Stimulated activated CD8-positive, alpha-beta memory T cell treated with anti-CD3 and anti-CD28 coated beads, Interleukin-12 subunit alpha, Interleukin-12 subunit beta, amount 100 ng/mL, for 1 hour (primary cell): ENCODE measurements around the gene ATG16L2.

ENCODE experiments used
- DNase-seq: peaks from one replicate; pipeline ENCODE4 v3.0.0-alpha.2; 2020; ENCODE audit warnings: low read depth

Gene ATG16L2, protein sequence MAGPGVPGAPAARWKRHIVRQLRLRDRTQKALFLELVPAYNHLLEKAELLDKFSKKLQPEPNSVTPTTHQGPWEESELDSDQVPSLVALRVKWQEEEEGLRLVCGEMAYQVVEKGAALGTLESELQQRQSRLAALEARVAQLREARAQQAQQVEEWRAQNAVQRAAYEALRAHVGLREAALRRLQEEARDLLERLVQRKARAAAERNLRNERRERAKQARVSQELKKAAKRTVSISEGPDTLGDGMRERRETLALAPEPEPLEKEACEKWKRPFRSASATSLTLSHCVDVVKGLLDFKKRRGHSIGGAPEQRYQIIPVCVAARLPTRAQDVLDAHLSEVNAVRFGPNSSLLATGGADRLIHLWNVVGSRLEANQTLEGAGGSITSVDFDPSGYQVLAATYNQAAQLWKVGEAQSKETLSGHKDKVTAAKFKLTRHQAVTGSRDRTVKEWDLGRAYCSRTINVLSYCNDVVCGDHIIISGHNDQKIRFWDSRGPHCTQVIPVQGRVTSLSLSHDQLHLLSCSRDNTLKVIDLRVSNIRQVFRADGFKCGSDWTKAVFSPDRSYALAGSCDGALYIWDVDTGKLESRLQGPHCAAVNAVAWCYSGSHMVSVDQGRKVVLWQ

DNA sequence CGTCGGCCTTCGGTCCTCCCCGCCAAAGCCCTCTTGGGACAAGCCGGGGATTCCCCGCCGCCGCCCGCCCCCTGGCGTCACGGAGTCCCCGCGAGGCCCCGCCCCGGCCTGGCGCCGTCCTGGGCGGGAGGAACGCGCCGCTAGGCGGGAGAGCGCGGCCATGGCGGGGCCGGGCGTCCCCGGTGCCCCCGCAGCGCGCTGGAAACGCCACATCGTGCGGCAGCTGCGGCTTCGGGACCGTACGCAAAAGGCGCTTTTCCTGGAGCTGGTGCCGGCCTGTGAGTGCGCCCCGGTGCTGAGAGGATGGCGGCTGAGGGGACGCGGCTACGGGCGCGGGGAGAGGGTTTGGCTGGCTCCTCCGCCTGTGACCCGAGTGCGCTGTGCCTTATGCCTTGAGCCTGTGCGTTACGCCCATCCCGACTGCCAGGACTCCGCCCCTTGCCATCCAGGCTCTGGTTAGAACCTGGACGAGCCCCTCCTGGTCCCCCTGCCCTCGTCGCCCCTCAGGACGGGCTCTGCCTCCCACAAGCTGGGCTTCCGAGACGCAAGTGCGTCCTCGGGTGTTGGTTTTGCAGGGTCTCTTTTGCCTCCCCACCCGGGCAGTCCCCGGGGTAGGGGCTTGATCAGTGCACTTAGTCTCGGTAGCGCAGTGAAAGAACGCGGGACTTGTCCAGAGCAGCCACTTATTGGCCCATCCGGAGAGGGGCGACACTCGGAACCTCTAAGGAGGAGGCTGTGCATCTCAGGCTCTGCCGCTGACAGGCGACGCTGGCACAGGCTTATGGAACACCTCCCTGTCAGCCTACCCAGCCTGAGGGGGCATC is at the start of gene ATG16L2:
ATG16L2 (plus strand) TSS at position 126 of the 824 bp plus-strand sequence; CDS start at position 161, 35 bp downstream.
- peak; percentile 79 for DNase-seq

DNA sequence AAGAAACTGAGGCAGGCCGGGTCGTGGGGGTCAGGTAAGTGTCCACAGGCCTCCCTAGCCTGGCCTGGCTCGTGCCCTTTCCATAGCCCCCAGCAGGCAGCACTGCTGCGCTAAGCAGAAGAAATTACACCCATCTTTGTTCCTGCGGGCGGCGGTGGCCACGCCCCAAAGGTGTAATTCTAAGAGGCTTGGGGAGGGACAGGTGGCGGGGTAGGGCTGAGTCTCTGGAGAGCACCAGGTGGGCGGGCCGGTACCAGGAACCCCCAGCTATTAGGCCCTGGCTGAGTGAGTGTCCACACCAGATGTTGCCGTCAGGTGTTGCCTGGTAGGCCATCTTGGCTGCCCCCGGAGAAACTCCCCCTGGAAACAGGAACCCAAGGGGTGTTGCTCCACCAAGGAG is 49.7 kb upstream of the ATG16L2 start:
- no peak for DNase-seq

DNA sequence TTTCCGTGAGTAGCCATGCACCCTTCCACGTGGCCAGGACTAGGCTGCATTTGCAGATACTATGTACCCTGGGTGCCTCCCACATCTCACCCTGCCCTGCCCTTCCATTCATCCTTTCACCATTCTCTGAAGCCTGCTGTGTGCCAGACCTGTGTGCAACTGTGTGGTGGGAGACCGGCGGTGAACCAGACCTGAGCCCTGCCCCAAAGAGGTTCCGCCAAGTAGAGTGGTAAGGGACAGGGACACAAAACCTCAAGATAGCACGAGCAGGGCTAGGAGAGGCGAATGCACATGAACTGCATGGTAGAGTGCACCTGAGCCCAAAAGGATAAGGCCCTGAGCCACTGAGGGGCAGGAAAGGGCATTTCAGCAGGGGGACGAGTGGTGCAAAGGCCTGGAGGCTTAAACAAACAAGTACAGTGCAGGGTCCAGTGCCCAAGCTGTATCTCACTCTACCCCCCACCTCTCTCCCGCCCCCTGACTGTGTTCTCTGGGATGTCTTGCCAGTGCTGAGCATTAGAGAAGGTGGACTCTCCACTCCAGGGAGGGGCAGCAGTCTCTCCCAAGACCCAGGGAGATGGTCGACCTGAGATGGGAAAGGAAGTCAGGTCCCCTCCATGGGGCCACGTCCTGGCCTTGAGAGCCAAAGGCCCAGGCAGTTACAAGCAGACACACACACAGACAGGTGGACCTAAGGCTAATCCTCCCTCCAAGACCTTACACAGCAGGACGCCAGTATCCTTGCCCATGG is 47.9 kb upstream of the ATG16L2 start:
- no peak for DNase-seq

DNA sequence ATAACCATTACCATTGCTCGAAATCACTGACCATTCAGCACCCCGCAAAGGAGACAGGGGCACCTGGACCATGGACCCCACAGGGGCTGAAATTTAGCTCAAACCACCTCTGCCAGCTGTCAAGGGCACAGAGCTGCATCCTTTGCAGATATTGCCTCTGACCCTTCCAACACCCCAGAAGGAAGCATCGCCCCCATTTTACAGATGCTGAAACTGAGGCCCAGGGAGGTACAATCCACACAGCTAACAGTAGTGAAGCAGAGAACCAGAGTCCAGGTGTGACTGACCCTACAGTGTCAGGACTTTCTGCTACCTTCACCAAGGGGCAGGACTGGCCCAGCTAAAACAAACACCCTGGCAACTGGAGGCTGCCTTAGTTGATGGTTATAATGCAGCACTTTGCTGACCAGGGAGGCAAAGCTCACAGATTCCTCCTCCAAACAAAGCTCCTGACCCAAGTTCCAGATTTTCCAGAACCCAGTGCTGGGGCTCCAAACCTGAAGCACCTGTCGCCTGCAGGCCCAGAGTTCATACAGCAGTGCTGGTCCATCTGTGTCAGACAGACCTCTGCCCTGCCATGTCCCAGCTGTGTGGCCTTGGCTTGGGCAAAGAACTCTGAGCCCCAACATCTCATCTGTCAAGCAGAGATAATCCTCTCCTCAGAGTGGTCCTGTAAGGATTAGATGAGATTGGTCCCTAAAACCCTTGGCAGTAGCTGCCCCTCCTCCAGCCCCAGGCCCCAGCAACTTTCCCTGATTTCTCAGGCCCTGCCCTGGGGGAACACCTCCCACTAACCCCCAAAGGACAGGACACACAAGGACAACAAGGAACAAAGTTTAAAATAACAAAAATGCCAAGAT is 46.8 kb upstream of the ATG16L2 start:
- DNase-seq, result no peak

DNA sequence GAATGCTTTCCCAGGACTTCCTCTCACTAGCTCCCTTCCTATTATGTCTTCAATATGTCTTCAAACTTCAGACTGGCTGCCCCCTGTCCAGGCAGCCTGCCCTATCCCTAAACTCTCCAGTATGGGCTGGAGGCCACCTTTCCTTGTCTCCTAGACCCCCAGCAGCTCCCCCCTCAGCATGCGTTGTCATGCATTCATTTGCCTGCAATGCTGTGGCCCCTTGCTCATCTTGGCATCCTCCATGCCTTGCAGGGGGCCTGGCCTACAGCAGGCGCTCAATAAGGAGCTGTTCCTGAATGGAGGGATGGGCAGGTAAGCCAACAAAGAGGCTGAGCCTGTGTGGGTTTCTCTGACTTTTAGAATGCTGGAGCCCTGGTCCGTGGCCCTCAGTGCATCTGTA is 45.6 kb upstream of the ATG16L2 start:
- no peak for DNase-seq

DNA sequence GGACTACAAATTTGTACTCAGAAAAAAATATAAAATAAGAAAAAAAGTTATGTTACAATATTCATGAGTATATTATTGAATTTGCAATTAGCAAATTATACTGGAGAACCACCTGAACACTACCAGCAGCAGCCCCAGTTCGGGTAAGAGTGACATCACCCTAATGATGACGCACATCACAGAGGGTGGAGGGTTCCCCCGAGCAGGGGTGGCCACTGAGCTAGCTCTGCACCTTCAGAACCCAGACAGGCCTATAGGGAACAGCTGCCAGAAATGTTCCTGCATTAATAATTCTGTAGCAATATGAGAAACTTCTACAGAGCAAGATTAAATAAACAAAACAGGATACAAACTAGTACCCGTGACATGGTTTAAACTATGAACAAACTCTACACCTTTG is 44.5 kb upstream of the ATG16L2 start:
- DNase-seq, result no peak

DNA sequence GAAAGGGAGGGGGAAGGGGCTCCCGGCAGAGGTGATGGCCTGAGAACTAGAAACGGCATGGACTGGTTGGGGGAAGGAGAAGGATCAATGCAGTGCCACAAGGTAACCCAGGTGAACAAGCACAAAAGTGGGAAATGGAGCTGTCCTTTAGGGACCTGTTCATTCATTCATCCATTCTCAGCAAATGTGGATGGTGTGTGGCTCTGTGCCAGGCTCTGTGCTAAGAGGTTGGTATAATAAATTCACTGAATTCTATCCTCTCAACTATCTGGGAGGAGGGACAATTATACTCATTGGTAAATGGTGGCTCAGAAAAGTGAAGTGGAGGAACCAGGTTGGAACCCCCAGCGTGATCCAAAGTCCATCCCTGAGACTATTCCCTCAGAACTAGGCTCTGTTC is 43.4 kb upstream of the ATG16L2 start:
- no peak for DNase-seq

DNA sequence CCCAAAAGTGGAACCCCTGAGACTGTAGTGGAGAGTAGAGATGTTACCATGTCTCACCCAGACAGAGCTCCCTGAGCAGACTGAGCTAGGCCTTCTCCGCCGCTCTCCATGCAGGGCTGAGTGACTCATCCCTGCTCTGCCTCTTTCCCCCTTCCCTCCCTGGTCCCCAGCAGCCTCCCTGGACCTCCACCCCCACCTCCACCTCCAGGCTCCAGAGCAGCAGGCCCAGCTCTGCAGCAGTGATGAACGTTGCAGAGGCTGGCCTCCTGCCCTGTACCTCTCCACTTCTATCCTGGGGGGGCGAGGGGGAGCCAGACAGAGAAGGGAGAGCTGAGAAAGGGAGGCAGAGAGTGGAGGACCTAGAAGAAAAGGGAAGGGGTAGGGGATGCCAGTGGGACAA is 42.7 kb upstream of the ATG16L2 start:
- DNase-seq, result no peak

DNA sequence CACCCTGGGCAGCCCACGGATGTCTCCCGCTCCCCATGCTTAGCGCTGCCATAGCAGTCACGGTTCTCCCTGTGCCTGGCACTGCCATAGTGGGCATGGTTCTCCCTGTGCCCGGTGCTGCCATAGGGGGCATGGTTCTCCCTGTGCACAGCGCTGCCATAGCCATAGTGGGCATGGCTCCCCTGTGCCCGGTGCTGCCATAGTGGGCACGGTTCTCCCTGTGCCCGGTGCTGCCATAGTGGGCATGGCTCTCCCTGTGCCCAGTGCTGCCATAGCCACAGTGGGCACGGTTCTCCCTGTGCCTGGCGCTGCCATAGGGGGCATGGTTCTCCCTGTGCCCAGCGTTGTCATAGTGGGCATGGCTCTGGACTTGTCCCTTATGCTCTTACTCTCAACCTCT is 42.2 kb upstream of the ATG16L2 start:
- DNase-seq, result no peak

DNA sequence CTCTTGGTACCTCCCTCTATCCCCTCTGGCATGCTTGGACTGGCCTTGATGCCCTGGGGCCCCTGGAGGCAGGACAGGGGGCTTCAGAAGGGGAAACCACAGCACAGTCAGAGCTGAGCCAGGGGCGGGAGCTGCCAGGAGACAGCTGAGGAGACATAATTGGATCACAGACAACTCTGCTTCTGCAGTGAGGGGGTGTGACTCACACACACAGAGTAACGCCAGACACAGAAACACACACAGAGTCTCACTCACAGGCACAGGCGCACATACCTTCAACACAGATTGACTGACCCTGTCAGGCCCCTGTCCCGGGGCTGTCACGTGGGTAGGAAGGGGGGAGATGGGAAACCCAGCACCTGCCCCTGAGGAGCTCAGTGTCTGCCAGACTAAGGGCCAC is 40.9 kb upstream of the ATG16L2 start:
- DNase-seq, result no peak

DNA sequence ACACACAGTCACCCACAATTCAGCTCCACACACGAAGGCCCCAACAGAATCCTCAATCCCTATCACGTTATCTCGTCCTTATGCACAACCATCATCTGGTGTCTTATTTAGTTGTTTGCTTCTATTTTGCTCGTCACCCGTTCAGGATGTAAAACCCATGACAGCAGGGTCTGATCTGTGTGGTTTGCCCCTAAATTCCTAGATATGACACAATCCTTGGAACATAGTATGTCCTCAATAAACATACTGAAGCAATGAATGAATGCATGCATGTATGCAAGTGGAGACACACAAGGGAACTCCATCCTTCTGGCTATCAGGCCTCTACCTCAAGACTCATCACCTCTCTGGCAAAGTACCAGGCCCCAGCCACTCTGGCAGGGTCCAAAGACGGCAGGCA is 40.5 kb upstream of the ATG16L2 start:
- no peak for DNase-seq

DNA sequence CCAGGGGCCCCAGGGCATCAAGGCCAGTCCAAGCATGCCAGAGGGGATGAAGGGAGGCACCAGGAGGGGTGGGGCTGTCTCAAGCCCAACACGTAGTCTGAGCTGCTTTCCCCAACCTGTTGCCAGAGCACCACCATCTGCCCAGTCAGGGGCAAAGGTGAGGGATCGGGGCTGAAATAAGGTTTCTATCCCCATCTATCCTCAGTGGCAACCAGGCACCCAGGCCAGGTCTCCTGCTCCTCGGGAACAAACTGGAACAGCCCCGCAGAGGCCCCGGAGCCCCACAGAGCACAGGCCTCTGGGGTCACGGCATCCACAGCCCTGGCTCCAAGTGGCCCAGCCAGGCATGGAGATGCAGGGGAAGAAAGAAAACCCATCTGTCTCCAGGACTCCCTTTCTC is 39.7 kb upstream of the ATG16L2 start:
- no peak for DNase-seq

DNA sequence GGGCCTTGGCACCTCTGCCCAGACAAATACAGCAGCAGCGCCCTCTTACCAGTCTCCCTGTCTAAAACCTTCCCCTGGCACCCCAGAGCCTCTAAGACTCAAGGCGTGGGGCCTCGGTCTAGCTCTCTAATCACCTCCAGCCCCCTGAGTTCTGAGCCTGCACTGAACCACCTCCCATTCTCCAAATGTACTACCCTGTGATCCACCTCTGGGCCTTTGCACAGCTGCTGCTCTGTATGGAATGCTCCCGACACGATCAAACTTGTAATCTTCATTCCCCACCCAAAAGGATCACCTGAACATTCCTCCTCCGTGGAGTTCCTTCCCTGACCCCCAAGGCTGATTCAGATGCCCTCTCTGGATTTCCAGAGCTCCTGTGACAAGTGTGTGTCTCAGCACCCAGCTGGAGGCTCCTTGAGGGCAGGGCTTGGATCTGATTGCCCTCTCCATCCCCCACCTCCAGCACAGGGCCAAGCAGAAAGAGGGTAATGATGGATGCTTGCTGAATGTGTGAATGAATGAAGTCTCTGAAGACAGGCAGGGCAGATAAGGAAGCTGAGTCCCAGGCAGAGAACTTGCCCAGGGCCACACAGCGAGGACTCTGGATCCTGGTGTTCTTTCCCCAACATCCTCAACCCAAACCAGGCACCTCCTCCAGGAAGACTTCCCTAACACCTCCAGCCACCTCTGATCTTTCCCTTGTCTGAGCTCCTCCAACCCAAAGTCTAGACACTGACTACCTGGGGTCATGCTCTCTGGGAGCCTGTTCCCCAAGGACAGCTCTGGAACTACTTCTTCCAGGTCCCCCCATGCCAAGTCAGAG is 38.7 kb upstream of the ATG16L2 start:
- DNase-seq, result no peak

DNA sequence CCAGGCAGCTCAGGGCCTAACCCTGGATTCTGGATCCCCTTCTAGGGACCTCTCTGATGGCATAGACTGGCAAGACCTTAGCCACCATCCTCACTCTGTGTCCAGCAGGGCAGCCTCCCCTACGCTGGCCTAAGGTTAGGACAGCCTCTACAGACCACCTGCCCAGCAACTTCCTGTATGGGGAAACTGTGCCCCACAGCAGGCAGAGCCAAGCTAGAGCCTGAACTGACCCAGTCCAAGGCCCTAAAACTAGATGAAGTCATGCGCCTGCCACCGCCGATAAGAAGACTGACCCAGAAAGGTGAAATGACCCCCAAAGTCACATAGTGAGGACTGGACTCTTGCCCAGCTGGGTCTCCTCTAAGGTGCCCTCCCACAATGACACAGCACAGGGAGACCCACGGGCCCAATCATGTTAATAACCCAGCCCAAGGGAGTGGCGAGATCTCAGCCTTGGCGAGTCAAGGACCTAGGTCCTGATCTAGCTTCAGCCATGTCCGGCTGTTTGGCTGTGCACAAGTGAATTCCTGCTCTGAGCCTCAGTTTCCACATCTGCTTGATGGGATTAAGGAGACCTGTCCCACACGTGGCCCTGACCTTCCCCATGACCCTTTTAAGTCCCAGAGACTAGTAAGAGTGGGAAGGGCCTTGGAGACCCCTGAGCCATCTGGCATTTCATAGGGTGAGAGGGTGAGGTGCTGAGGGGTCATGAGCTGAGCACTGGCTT is 37.9 kb upstream of the ATG16L2 start:
- DNase-seq, result no peak

DNA sequence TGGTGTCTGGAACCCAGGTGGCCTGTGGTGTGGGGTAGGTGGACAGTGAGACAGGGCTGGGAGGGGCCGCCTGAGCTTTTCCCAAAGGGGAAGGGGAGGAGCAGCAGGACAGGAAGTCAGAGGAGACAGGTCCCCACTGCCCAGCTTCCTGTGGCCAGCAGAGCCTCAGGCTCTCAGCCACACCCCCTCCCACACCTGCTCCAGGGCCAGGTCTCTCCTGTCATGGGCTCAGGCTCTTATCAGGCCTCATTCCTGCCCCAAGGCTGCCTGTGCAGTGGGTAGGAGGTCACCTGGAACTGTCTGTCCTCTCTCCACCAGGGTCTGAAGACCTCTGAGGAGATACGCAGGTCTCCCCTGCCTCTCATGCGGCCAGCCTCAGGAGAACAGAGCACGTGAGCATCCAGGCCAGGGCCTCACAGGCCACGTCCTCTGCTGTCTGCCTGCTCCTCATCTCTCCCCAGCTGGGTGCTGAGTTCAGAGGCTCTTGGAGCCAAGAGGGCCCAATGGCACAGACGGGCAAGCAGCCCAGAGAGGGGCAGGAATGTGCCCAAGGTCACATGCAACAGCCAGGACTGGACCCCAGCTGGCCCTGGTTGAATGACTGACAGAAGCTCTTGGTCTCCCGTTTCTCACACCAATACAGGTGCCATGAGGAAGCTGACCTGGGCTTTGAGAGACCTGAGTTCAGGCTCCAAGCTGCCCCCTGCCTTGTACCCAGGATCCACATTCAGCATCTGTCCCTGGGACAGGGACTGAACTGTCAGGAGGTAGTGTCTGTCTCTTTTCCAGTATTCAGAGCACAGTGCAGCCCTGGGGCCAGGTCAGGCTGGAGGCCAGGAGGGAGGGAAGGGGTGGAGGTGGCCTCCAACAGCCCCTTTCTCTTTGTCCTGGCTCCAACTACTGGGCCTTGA is 37.1 kb upstream of the ATG16L2 start:
- DNase-seq, result no peak

DNA sequence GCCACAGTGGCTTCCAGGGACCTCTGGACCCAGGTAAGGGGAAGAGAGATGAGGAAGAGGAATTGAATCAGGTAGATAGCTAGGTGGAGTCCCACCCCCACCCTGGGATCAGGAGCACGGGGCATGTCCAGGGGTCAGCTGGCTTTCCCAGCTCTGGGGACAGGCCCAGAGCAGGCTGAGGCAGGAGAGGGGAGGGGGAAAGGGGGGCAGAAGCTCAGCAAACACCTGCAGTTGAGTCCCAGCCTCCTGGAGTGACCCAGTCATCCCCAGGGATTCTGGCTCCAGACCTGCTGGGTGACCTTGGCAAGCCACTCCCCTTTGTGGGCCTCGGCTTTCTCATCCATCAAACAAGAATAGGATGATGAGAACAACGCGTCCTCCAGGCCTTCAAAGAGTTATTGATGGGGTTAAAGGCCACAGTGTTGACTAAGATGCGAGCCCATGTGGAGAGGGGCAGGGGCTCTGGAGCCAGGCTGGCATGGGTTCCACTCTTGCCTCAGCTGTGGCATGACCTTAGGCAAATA is 36.4 kb upstream of the ATG16L2 start:
- DNase-seq, result no peak

DNA sequence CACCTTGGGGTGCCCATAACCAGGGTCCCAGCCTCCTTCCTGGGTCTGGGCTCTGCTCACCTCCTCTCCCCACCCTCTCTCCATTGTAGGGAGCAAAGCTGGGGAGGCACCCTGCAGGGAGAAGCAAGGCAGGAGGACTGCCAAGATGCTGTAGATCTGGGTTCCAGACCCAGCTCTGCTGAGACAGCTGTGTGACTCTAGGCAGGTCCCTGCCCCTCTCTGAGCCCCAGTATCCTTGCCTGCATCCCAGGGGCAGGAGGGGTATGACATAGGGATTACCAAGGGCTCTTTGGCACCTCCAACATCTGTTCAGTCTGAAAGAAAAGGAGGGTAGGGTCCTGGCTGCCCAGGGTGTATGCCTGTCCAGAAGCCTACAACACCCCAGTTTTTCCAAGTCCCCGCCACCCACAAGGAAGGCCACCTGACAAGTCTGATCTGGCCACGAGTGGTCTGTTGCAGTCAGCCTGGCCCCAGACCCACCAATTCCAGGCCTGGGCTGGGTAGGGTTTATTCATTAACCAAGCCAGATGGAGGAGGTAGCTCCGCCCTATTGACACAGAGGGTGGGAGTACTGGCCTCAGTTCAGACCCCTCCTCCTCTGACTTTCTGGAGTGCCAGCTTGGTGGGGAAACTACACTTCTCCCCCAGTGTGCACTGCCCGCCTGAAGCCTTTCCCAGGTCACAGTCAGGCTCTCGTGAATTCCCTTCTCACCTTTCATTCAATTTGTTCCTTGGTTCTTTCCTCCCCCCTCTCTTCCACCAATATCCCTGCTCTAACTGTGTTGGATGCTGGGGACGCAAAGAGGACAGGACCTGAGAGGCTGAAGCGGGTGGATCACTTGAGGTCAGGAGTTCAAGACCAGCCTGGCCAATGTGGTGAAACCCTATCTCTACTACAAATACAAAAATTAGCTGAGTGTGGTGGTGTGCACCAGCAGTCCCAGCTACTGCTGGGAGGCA is 35.4 kb upstream of the ATG16L2 start:
- no peak for DNase-seq
